Subcutaneous adipose tissue (tissue), 4 donors: Measurements from ENCODE around the gene STIM1. TPM values are rescaled to one million over a fixed set of nuclear protein-coding genes. Genes with fewer than 3 reads are reported as not detected.

Experiments used
- total RNA-seq, 4 donors: library from RNA; depleted of rRNA; stranded (reverse); fragments of >200 nt; gene quantifications; one replicate each; pipeline ENCODE4 v1.1.0, GENCODE V29; 2016
- TF ChIP-seq, protein P1 (sequence below): fragments of 450-650 bp; IDR thresholded peaks from one replicate; pipeline ENCODE4 v1.5.1; 2016; ENCODE audit warnings: low read depth, mild to moderate bottlenecking, control low read depth, antibody characterized with exemption, moderate library complexity

STIM1 gene
- total RNA-seq, 4 donors from 2014 or later = 39.5 to 64.8 (median 43.3) TPM

DNA sequence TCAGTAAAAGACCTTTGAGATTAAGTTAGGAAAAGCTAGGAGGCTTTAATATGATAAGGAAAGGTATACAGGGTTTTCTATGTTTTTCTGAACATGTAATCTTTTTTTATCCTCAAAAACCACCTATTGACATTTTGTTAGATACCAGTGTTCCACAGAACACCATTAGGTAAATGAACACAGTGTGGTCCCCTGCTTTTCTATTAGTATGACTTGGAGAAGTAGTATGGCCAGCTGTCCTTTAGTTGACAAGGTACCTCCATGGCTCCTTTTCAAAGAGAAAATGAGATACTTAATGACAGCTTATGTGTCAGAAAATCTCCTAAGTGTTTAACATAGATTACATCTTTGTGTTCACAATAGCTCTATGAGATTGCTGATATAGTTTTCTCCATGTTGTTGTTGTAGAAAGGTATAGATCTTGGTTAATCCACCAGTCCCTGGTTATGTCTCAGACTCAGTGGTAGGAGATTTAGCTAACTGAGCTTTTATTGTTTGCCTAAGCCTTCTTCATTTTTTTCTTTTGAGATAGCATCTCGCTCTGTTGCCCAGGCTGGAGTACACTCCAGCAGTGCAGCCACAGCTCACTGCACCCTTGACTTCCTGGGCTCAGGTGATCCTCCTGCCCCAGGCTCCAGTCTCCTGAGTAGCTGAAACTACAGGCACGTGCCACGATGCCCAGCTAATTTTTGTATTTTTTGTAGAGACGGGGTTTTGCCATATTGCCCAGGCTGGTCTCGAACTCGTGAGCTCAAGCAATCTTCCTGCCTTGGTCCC, 46.0 kb downstream of the STIM1 start:
- TF ChIP-seq, protein P1, sequence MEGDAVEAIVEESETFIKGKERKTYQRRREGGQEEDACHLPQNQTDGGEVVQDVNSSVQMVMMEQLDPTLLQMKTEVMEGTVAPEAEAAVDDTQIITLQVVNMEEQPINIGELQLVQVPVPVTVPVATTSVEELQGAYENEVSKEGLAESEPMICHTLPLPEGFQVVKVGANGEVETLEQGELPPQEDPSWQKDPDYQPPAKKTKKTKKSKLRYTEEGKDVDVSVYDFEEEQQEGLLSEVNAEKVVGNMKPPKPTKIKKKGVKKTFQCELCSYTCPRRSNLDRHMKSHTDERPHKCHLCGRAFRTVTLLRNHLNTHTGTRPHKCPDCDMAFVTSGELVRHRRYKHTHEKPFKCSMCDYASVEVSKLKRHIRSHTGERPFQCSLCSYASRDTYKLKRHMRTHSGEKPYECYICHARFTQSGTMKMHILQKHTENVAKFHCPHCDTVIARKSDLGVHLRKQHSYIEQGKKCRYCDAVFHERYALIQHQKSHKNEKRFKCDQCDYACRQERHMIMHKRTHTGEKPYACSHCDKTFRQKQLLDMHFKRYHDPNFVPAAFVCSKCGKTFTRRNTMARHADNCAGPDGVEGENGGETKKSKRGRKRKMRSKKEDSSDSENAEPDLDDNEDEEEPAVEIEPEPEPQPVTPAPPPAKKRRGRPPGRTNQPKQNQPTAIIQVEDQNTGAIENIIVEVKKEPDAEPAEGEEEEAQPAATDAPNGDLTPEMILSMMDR = no peak

DNA sequence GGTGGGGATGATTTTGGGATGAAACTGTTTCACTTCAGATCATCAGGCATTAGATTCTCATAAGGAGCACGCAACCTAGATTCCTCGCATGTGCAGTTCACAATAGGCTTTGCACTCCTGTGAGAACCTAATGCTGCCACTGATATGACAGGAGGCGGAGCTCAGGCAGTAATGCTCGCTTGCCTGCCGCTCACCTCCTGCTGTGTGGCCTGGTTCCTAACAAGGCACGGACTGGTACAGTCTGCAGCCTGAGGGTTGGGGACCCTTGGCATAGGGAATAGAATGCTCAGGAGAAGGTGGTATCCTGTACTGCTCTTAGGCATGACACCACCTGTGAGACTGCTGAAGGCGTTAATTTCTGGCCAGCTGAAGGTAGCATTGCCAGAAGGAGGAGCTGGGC, 47.0 kb downstream of the STIM1 start:
- TF ChIP-seq, protein P1 = no peak

DNA sequence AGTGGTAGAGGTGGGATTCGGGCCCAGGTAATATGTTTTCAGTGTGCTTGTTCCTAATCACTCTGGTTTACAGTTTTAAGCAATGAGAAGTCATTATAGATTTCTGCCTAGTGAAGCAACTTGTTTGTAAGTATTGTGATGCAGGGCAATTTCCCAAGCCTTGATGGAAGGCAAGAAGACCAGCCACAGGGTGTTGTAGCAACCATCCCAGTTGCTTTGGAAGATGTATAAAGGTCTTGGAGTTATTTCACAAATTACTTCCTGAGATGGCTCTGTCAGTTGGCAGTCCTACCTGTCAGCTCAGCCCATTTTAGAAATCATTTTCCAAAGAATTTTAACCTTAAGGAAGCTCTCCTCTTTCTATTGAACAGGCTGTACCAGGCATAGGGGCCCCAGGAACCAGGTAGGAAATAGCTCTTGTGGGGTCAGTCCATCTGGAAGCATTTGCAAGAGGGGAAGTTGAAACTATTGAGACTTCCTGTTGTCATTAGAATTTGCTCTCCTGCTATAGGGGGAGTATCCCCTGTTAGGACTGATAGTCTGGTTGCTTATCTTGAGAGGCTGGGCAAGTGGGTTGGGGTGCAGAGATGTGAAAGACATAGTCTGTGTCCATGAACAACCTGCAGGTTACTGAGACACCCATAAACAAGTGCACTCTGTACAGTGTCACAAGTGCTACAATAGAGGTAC, 47.9 kb downstream of the STIM1 start:
- TF ChIP-seq, protein P1 = no peak

DNA sequence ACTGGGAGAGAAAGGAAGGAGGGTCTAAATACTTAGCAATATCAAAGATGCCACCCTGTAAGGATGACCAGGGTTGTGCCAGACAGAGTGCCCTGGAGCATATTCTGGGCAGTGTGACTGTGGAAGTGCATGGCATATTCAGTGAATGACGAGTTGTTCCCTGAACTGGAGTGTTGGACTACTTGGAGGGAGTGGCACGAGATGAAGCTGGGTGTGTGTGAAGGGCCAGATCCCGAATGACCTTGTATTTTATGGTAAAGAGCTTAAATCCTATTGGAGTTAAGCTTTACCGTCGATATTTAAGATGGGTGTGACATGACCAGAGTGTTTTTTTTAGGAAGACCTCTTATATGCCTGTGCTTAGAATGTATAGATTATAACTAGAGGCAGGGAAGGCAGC, 48.8 kb downstream of the STIM1 start:
- TF ChIP-seq, protein P1 = no peak

DNA sequence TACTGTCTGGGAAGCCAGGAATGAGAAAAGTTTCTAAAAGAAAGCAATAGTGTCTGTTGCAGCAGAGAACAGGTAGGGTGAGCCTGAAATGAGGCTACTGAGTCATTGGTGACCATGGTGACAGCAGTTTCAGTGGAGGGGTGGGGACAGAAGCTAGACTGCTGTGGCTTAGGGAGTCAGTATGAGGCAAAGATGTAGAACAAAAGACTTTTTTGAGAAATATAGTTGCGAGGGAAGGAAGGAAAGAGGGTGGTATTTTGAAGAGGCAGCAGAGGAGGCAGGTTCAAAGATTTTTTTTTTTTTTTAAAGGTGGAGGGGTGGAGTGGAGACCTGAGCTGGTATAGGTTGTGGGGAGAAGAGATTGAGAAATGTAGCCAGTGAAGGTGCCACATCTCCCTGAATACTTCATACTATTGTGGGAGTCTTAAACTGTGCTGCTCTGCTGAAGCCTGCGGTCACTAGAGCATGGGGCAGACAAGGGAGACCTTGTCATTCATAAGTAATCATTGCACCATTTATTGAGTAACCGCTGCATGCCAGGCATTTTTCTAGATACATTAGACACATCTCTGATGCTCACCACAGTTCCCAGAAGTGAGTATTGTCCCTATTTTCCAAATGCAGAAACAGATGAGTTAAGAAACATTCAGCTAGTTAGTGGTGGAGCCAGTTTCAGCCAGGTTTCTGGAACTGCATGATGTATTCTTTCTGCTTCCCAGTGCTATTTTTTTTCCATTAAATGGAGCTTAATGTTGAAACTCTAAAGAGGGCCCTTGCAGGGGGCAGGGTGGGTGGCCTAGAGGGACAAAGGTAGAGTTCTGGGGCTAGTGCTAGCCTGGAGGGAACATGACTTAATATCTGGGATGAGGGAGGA, 49.9 kb downstream of the STIM1 start:
- TF ChIP-seq, protein P1 = no peak

DNA sequence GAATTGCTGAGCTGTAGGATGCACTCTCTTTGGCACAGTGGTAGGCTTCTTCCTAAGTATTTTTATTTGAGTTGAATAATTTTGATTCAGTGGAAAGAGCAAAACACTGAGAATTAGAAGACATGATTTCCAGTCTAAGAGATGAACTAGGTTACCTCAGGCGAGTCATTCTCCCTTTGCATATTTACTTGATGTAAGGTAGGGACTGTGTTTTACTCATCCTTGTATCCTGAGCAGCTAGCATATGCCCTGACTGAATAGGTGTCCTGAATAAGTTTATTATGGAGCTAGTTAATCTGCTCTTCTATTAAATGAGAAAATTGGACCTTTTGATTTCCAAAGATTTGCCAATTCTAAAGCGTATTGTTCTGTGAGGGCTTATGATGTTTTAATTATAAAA, 50.7 kb downstream of the STIM1 start:
- TF ChIP-seq, protein P1 = no peak

DNA sequence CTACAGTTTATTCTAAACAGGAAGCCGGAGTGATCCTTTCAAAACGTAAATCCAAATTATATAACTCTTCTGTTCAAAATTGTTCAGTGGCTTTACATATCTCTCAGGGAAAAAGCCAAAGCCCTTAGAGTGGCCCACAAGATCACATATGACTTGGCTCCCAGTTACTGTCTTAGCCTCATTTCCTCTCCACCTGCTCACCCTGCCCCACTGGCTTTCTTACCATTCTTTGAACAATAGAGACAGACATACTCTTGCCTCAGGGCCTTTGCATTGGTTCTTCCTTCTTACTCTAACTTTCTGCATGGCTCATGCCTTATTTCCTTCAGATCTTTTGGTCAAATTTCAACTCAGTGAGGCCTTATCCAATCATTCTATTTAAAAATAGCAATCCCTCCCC, 52.1 kb downstream of the STIM1 start:
- TF ChIP-seq, protein P1 = no peak
